Stimulated activated CD8-positive, alpha-beta memory T cell treated with anti-CD3 and anti-CD28 coated beads, Interleukin-7, amount 100 ng/mL, for 4 hours (primary cell): Measurements from ENCODE around the gene CDCP1.

Source experiments
- DNase-seq, 2 donors: peaks; one replicate each; pipeline ENCODE4 v3.0.0-alpha.2; 2020; ENCODE audit warnings: low read depth in 2 of 2

CDCP1 gene

GRCh38 chr3:45145681-45146614 lies at the start of gene CDCP1:
Gene CDCP1, minus strand, starts transcription at chr3:45146378. Its CDS starts 91 bp downstream, at chr3:45146287.
- DNase-seq = no peak

GRCh38 chr3:45194791-45195190 lies 48.6 kb upstream of the CDCP1 start:
- DNase-seq = no peak

GRCh38 chr3:45191924-45192417 lies 45.8 kb upstream of the CDCP1 start:
- DNase-seq = no peak

- no peak for DNase-seq
Measured at GRCh38 chr3:45191424-45191823, 45.2 kb upstream of the CDCP1 start.

GRCh38 chr3:45188719-45189659 lies 42.8 kb upstream of the CDCP1 start:
- no peak for DNase-seq

- no peak for DNase-seq
Measured at GRCh38 chr3:45187694-45188141, 41.5 kb upstream of the CDCP1 start.

GRCh38 chr3:45186871-45187270 lies 40.7 kb upstream of the CDCP1 start:
- DNase-seq = no peak

GRCh38 chr3:45185461-45185860 lies 39.3 kb upstream of the CDCP1 start:
- DNase-seq = no peak

- DNase-seq = no peak
Measured at GRCh38 chr3:45185052-45185451, 38.9 kb upstream of the CDCP1 start.

- no peak for DNase-seq
Measured at GRCh38 chr3:45183872-45184262, 37.7 kb upstream of the CDCP1 start.

- no peak for DNase-seq
Measured at GRCh38 chr3:45182915-45183871, 37.0 kb upstream of the CDCP1 start.

- no peak for DNase-seq
Measured at GRCh38 chr3:45181496-45181895, 35.3 kb upstream of the CDCP1 start.

- DNase-seq = no peak
Measured at GRCh38 chr3:45180899-45181298, 34.7 kb upstream of the CDCP1 start.

GRCh38 chr3:45180051-45180450 lies 33.9 kb upstream of the CDCP1 start:
- no peak for DNase-seq

- no peak for DNase-seq
Measured at GRCh38 chr3:45179163-45179562, 33.0 kb upstream of the CDCP1 start.

- DNase-seq = no peak
Measured at GRCh38 chr3:45178183-45179023, 32.2 kb upstream of the CDCP1 start.

GRCh38 chr3:45176912-45177311 lies 30.7 kb upstream of the CDCP1 start:
- DNase-seq = no peak

- no peak for DNase-seq
Measured at GRCh38 chr3:45174234-45174633, 28.1 kb upstream of the CDCP1 start.

GRCh38 chr3:45173776-45174175 lies 27.6 kb upstream of the CDCP1 start:
- no peak for DNase-seq

- no peak for DNase-seq
Measured at GRCh38 chr3:45171283-45171682, 25.1 kb upstream of the CDCP1 start.
